HUES6 (cell line): Measurements from ENCODE around the gene LIN7C.
"Not testable (repeated sequence)": the region's sequence is repeated elsewhere in the genome, so short reads cannot be mapped to it uniquely, and the experiment has no call there.

Experiments used
- H3K27ac ChIP-seq: 2 replicates; pipeline ENCODE4 v1.7.0; 2013; ENCODE audit warnings: low read depth, mild to moderate bottlenecking, low read length, inconsistent platforms
- H3K27me3 ChIP-seq: 2 replicates; pipeline ENCODE4 v1.6.1; 2013; ENCODE audit warnings: low read length; ENCODE audit not compliant: control insufficient read depth, insufficient read depth
- H3K36me3 ChIP-seq: 2 replicates; pipeline ENCODE4 v1.6.1; 2013; ENCODE audit warnings: low read length; ENCODE audit not compliant: control insufficient read depth, insufficient read depth
- H3K4me1 ChIP-seq: 2 replicates; pipeline ENCODE4 v1.6.1; 2013; ENCODE audit warnings: low read length; ENCODE audit not compliant: control insufficient read depth, insufficient read depth
- H3K4me3 ChIP-seq: 2 replicates; pipeline ENCODE4 v1.5.1; 2013; ENCODE audit warnings: low read depth, low read length
- H3K9ac ChIP-seq: one replicate; pipeline ENCODE4 v1.6.1; 2013; ENCODE audit warnings: mild to moderate bottlenecking, low read length
- H3K9me3 ChIP-seq: 2 replicates; pipeline ENCODE4 v1.6.1; 2013; ENCODE audit warnings: low read depth, low read length; ENCODE audit not compliant: control insufficient read depth, insufficient read depth

The LIN7C gene

DNA sequence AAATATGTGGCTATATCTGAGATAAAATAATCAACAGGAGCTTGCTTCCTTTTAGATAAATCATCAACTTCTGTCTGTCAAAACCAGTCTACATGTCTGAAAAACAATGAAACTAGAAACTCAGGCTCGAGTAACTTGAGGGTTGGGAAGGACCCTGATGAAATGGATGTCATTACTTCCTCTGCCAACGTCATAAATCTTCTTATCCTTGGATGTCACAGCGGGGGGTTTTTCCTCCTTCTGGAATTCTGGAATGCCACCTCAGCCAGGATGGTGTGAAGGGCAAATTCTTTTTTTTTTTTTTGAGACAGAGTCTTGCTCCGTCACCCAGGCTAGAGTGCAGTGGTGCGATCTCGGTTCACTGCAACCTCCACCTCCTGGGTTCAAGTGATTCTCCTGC lies 47.4 kb downstream of the LIN7C start:
- H3K27me3 ChIP-seq, result no peaks in the 10 kb centered on the region
- H3K4me1 ChIP-seq, result peaks cover 37% of the 10 kb centered on the region
- no peak overlapping the region for H3K4me3 ChIP-seq
- no peak overlapping the region for H3K27ac ChIP-seq
- no peaks in the 10 kb centered on the region for H3K36me3 ChIP-seq
- no peak overlapping the region for H3K9ac ChIP-seq
- no peaks in the 10 kb centered on the region for H3K9me3 ChIP-seq

DNA sequence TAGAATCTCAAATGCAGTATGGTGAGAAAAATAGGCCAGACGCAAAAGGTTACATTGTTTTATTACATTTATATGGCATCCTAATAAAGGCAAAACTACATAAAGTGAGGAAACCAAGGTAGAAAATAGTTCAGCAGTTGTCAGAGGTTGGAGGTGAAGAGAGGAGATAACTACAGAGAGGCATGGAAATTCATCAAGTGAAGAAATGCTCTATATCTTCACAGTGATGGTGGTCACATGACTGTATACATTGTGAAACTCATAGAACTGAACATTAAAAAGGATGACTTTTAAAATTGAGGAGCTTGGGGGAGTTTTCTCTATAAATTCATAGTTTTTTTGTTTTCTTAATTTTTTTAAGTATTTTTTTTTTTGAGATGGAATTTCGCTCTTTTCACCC lies 48.4 kb downstream of the LIN7C start:
- Histone ChIP-seq H3K36me3 (no peaks in the 10 kb centered on the region), H3K9me3 (peaks cover 6% of the 10 kb centered on the region; the same call in 1 of the 2 replicates), H3K9ac (no peak overlapping the region), H3K4me3 (no peak overlapping the region), H3K27ac (no peak overlapping the region), H3K27me3 (no peaks in the 10 kb centered on the region), H3K4me1 (peaks cover 32% of the 10 kb centered on the region)

- Histone ChIP-seq H3K9me3 (peaks cover 6% of the 10 kb centered on the region; the same call in 1 of the 2 replicates), H3K9ac (no peak overlapping the region), H3K4me3 (no peak overlapping the region), H3K27me3 (no peaks in the 10 kb centered on the region), H3K27ac (no peak overlapping the region), H3K36me3 (no peaks in the 10 kb centered on the region), H3K4me1 (peaks cover 29% of the 10 kb centered on the region)
These were observed 49.7 kb downstream of the LIN7C start for GRCh38 chr11:27456795-27457329.

GRCh38 chr11:27456140-27456794 lies 50.3 kb downstream of the LIN7C start:
- no peak overlapping the region for H3K9ac ChIP-seq
- H3K4me1 ChIP-seq, result peaks cover 29% of the 10 kb centered on the region
- peaks cover 6% of the 10 kb centered on the region; the same call in 1 of the 2 replicates for H3K9me3 ChIP-seq
- H3K36me3 ChIP-seq, result no peaks in the 10 kb centered on the region
- H3K27ac ChIP-seq, result no peak overlapping the region
- no peak overlapping the region for H3K4me3 ChIP-seq
- H3K27me3 ChIP-seq, result no peaks in the 10 kb centered on the region

- H3K9me3 ChIP-seq, result peaks cover 6% of the 10 kb centered on the region; the same call in 1 of the 2 replicates
- H3K4me3 ChIP-seq, result no peak overlapping the region
- H3K9ac ChIP-seq, result no peak overlapping the region
- H3K36me3 ChIP-seq, result no peaks in the 10 kb centered on the region
- no peaks in the 10 kb centered on the region for H3K27me3 ChIP-seq
- no peak overlapping the region for H3K27ac ChIP-seq
- peaks cover 28% of the 10 kb centered on the region for H3K4me1 ChIP-seq
These were observed 50.9 kb downstream of the LIN7C start for GRCh38 chr11:27455667-27456066.

DNA sequence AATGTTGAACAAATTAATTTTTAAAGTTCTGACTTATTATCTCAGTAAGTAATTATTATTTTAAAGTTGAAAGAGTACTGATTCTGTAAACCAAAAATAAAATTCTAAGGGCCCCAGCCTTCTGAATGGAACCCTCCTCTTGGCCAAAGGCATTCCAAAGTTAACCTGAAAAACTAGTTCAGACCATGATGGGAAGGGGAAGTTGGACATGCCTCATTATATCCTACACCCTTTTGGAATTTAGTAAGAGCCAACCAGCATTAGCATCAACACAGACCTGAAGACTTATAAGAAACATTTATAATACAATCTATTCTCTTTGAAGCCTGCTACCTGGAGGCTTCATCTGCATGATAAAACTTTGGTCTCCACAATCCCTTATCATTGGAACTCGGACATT lies 52.9 kb downstream of the LIN7C start:
- Histone ChIP-seq H3K4me3 (no peak overlapping the region), H3K9me3 (peaks cover 6% of the 10 kb centered on the region; the same call in 1 of the 2 replicates), H3K27me3 (no peaks in the 10 kb centered on the region), H3K27ac (no peak overlapping the region), H3K9ac (no peak overlapping the region), H3K36me3 (no peaks in the 10 kb centered on the region), H3K4me1 (peaks cover 17% of the 10 kb centered on the region)

DNA sequence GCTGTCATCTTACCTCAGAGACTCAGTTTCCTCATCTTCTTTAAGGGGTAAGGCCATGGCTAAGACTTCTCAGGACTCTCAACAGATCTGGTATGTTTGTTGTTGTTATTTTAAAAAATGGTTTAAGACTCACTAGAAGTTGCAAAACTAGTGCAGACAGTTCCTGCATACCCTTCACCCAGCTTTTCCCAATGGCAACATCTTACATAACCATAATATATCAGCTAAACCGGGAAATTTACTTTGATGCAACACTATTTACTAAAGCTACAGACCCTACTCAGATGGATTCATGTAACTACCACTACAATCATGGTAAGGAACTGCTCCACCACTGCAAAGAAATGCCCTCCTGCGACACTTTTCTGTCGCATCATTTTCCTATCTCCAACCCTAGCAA lies 54.4 kb downstream of the LIN7C start:
- Histone ChIP-seq H3K4me1 (peaks cover 17% of the 10 kb centered on the region), H3K9ac (no peak overlapping the region), H3K27ac (no peak overlapping the region), H3K9me3 (peaks cover 6% of the 10 kb centered on the region; the same call in 1 of the 2 replicates), H3K4me3 (no peak overlapping the region), H3K27me3 (no peaks in the 10 kb centered on the region), H3K36me3 (0 out of 2 replicates have a peak, but pooled peaks cover 2% of the 10 kb centered on the region)

DNA sequence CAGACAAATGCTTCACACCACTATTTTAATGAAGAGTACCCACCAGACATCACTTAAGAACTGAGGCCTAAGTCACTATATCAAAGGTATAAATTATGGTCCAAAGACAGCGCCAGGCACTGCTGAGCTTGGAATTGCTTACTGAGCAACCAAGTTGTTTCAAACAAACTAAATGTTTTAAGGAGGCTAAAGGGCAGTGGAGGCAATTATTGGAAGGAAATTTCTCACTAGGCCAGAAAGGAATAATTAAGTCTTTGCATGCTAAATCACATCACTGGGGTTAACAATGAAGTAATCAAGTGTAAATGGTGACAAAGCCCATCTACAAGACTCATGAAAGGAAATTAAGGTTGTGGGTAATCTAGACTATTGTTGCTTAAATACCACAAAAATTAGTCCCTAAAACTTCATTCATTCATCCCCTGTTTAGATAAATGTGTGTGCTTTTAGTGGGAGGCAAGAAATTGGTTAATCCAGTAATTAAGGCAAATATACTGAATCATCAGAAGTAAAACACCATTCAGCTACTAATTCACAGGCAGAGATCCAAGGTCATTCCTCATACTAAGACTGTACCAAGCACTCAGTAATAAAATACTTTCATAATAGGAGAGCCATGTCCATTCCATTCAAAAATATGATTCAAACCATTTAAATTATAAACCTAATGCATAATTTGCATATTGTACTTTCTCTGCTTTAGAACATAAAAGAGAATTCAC lies 55.2 kb downstream of the LIN7C start:
- no peak overlapping the region for H3K4me3 ChIP-seq
- H3K9me3 ChIP-seq, result peaks cover 6% of the 10 kb centered on the region; the same call in 1 of the 2 replicates
- peaks cover 16% of the 10 kb centered on the region for H3K4me1 ChIP-seq
- no peak overlapping the region for H3K9ac ChIP-seq
- H3K27me3 ChIP-seq, result no peaks in the 10 kb centered on the region
- H3K36me3 ChIP-seq, result 0 out of 2 replicates have a peak, but pooled peaks cover 2% of the 10 kb centered on the region
- no peak overlapping the region for H3K27ac ChIP-seq

- H3K4me1 ChIP-seq, result peaks cover 32% of the 10 kb centered on the region
- H3K4me3 ChIP-seq, H3K36me3 ChIP-seq, H3K9me3 ChIP-seq, H3K27ac ChIP-seq, H3K9ac ChIP-seq, H3K27me3 ChIP-seq: not testable (repeated sequence)
These were observed 58.4 kb downstream of the LIN7C start for GRCh38 chr11:27448184-27448540.

- H3K27ac ChIP-seq, result no peak overlapping the region; the same call in 1 of the 2 replicates
- no peak overlapping the region for H3K9ac ChIP-seq
- H3K4me1 ChIP-seq, result peaks cover 38% of the 10 kb centered on the region
These were observed 59.0 kb downstream of the LIN7C start for GRCh38 chr11:27447288-27448183.

More at GRCh38 chr11:27447288-27448183, 59.0 kb downstream of the LIN7C start:
- 0 out of 2 replicates have a peak, but pooled peaks cover 2% of the 10 kb centered on the region for H3K36me3 ChIP-seq
- H3K27me3 ChIP-seq, result no peaks in the 10 kb centered on the region
- H3K4me3 ChIP-seq, result no peak overlapping the region
- H3K9me3 ChIP-seq, result no peaks in the 10 kb centered on the region
